ENCODE measurements around the gene POLR3H.
"Not testable (repeated sequence)": the region's sequence is repeated elsewhere in the genome, so short reads cannot be mapped to it uniquely, and the experiment has no call there.

Gene POLR3H

DNA sequence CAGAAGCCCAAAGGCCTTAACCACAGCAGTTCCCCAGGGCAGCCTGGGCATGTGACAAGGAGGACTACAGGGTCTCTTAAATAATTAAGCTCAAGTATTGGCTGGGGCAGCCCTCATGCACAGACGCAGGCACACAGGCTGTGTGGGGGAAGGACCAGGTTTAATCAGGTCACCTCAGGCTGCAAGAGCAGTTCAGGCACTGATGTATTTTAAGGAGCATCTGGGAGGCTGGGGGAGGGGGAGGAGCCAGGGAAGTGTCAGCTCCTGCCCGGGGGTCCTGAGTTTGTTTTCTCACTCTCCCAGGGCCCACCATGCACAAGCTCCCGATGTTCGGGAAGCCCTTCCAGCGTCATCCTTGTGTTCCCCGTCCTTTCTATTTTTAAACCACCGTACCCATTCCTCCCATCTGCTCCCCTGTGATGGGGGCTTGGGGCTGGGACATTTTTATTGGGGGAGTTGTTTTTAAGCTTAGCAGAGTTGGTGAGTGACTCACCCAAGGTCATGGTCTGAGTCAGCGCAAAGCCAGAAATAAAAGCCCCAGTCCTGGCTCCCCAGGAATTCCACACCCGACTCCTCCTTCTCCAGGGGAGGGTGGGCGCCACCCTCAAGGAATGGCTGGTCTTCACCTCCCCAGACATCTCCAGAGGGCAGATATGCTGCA, 18.9 kb upstream of the POLR3H start:
- DNase-seq = no peak

DNA sequence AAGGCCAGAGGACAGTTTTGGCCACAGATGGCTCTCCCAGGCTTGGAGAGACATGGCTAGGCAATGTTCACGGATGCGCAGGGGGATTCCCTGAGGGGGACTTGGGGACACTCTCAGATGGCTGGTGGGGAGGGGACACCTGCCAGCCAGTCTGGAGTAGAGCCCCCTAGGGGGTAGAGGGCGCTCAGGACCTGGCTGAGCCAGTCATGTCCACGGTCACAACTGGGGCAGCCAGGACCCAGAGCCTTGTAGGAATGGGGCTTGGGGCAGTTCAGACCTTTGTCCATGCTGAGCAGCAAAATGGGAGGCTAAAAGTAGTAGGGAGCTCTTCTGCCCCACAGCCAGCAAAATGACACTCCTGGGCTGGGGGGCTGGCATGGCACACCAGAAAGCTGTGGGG, 18.2 kb upstream of the POLR3H start:
- no peak for DNase-seq

DNA sequence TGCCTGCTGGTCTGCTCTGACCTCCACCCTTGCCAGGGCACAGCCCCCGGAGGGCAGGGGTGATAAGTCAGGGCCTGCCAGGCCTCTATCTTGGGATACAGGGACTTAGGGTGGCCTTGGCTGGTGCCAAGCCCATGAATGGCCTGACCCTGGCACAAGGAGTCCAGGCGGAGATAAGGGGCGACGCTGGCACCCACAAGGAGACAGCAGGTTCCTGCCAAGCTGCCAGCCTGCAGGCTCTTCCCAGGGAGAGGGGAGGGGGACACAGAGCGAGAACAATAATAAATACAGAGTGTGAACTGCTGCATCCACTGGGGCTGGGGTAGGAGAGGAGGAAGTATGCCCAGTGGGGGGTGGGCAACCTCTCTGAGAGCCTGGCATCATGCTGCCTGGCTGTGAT, 17.5 kb upstream of the POLR3H start:
- no peak for DNase-seq

DNA sequence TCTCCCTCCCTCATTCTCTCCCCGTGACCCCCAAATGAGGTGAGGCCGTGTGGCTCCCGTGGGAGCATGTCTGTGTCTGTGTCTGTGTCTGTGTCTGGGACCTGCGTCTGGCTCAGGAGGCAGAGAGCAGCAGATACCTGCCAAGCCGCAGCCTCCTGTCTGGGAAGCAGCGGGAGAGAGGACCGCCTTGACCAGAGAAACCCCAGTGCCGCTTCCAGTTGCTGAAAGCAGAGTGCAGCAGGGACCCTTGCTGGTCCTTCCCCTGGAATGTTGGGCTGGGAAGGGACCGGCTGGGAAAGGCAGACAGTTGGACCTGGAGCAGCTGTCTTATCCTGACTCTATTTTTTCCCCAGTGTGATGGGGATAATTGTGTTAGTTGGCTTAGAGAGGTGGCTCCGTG, 17.1 kb upstream of the POLR3H start:
- DNase-seq = peak in 1 of 2 experiments; percentile 31

DNA sequence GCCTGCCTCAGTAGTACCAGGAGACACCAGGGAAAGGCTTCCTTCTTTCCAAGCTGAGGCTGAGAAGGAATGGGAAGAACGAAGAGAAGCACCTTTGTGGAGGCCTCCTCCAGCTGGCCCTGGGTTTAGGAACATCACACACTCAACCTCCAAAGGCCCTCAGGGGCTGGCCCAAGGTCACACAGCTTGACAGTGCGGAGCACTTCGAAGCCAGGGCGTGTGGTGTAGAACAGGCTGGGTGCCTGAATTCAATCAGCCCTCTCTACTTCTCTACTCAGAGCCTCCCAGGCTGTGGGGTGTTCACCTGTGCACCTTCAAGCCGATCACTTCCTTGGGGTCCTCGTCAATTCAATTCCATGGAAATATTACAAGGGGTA, 15.8 kb upstream of the POLR3H start:
- no peak for DNase-seq

DNA sequence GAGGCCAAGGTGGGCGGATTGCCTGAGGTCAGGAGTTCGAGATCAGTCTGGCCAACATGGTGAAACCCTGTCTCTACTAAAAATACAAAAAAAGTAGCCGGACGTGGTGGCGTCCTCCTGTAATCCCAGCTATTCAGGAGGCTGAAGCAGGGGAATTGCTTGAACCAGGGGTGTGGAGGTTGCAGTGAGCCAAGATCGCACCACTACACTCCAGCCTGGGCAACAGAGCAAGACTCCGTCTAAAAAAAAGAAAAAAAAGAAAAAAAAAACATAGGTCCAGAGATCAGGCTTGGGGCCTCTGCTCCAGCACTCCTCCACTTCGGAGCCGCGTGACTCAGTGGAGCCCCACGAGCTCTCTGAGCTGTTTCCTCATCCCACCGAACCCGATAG, 14.0 kb upstream of the POLR3H start:
- not testable (repeated sequence) for DNase-seq

DNA sequence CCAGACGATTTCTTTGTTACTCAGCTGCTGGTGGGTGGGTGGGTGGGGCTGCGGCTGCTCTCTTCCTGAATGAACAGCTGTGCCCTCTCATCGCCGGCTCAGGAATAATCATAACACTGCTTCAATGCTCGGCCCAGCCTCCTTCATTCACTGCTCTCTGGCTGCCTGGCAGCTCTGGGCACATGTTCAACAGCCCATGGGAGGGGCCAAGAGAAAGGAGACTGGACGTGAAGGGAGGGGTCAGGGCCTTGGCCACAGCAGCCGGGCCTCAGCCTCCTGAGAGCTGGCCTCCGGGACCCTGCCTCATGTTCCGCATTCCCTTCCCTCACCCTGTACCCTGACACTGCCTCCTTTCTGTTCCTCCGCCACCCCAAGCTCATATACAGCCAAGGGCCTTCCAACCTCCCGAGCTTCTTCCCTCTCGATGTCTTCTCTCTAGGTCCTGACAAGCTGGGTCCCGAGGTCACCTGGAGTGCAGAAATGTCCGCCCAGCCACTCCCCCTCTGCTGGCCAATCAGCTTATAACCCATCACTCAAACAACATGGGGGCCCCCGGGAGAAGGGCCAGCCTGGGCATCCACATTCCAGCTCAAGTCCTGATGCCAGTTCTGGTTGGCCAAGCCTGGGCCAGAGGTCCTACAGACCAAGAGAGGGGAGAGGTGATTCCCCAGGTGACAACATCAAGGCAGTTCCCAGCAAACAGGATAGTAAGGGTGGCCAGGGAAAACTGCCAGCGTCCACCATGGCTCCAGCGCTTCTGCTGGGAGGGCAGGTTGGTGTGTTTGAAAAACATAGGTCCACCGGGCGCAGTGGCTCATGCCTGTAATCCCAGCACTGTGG, 13.4 kb upstream of the POLR3H start:
- no peak for DNase-seq

DNA sequence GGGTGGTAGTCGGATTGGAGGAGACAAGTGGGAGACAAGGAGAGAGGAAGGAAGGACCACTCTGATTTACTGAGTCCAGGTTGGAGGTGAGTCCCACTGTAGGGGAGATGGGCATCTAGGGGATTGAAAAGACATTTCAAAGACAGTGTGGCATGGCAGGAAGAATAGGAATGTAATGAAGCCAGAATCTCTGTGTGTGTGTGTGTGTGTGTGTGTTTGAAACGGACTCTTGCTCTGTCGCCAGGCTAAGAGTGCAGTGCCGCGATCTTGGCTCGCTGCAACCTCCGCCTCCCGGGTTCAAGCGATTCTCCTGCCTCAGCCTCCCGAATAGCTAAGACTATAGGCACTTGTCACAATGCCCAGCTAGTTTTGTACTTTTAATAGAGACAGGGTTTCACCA, 12.3 kb upstream of the POLR3H start:
- DNase-seq = no peak

DNA sequence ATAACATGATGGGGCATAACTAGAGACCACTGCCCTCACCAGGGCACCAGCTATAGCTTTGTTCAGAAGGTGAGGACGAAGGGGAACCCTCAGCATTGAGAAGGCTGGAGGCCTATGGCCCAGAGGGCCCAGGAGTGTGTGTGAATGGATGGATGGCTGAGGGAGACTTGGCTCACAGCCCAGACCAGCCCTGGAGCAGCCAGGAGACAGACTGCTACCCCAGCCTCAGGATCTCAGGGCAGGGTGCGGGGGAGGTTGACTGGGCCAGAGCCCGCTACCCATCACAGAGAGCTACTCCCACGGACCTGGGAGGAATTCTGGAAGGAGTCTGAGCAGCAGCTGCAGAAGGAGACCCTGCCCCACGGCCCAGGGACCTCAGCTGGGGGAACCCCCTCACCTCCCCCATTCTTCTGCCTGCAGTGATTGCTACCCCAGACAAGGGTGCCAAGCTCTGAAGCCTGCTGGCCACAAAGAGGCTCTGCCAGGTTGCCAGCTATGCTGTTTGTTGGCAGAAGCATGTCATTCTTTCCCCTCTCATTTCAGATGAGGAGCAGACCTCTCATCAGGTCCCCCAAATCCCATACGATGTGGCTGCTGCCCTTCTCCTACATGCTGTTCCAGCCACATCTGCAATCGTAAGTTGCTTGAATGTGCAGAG, 11.2 kb upstream of the POLR3H start:
- no peak for DNase-seq

DNA sequence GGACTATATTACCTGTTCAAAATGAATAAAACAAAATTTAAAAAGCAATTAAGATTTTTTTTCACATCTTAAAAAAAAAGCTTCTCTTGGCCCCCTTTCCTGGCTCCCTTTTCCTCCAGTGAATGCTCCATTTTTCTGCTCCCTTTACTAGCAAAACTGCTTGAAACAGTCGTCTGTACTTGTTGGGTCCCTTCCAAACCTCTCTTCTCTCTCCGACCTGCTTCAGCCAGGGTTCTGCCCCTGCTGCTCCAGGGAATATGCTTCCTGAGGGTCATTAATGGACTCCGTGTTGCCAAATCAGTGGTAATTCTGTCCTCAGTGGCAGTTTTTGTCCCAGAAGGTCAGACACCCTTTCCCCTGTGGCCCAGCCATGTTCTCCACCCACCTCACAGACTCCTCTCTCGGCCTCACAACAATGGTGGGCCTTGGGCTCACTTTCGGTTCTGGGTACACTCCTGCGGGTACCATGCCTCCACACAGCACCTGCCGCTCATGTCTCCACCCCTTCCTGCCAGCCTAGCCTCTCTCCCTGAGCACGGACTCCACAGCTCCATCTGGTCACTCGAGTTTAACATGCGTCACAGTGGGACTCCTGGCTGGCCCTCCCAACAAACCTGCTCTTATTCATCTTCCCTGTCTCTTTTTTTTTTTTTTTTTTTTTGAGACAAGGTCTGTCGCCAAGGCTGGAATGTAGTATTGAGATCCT, 7.8 kb upstream of the POLR3H start:
- DNase-seq = no peak

DNA sequence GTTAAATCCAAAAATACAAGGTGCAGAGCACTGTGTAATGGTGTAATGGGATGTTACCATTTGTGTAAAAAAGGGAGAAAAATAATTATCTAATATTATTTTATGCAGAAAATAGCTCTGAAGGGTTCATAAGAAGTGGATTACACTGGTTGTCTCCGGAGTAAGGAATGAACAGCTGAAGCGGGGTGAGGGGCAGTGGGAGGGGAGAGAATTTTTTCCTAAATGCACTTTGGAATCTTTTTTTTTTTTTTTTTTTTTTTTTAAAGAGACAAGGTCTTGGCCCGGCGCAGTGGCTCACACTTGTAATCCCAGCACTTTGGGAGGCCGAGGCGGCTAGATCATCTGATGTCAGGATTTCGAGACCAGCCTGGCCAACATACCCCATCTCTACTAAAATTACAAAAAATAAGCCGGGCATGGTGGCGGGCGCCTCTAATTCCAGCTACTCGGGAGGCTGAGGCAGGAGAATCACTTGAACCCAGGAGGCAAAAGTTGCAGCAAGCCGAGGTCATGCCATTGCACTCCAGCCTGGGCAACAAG, 6.8 kb upstream of the POLR3H start:
- no peak for DNase-seq

DNA sequence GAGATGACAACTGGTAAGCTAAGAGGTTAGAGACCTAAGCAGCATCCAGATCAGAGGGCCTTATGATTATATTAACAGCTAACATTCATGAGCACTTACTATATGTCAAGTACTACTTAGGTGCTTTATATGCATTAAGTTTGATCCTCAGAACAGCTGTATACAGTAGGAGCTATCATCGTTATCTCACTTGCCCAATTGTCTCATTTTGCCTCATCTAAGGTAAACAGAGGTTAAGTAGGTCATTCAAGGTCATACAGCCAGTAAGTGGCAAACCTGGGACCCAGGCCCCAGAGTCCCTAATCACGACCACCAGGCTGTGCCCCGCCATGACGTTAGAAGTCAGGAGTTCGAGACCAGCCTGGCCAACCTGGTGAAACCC, 4.6 kb upstream of the POLR3H start:
- no peak for DNase-seq

DNA sequence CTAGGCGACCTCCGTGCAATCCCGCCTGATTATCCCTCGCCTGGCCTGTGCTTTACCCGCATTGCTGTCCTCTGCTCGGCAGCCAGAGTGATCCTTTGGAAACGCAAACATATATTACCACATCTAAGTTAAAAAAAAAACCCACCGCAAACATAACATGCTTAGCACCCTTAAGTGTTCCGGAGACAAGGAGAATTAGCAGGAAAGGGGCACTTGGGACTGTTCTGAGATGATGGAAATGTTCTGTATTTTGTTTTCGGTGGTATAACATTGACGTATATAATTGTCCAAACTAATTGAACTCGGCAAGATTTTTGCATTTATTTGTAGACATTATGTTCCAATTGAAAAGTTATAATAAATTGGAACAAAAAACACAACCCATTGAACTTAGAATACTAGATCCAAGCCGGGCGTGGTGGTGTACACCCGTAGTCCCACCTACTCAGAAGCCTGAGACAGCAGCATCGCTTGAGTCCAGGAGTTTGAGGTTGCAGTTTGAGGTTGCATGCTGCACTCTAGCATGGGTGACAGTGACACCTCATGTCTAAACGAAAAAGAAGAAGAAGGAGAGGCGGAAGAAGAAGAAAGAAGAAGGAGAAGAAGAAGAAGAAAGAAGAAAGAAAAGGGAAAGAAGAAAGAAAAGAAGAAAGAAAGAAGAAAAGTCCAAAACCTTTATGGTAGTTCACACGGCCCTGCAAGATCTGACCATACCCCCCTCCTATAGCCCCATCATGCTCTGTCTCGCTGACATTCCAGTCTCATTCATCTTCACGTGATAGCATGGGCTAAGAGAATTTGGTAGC, 604 bp upstream of the POLR3H start:
- no peak for DNase-seq

DNA sequence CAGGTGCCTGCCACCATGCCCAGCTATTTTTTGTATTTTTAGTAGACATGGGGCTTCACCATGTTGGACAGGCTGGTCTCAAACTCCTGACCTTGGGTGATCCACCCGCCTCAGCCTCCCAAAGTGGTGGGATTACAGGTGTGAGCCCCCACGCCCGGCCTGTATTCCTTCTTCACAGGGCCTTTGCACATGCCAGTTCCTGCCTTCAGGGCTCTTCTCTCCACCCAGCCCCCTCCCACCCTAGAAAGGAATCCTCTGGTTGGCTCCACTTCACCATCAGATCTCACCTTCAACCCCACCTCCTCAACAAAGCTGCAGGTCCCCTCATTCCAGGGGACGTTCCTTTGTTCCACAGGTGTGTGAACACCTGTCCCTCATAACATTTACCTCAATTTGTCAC, 2.0 kb downstream of the POLR3H start:
- no peak for DNase-seq

DNA sequence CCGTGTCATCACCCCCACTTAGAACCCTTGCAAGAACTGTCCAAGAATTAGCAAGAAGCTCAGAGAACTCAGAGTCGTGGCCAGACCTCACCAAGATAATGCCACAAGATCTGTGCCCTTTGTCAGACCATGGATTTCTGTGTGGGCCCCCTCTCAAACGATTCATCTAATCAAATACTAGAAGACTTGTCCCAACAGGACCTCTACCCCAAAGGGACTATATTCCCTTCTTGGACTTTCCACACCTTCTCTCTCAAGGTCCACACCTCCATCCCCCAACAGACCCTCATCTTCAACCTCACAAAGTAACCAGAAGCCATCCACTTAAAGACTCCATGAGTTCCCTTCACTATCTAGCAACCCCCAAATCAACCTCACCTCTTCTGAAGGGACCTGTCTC, 2.8 kb downstream of the POLR3H start:
- no peak for DNase-seq

DNA sequence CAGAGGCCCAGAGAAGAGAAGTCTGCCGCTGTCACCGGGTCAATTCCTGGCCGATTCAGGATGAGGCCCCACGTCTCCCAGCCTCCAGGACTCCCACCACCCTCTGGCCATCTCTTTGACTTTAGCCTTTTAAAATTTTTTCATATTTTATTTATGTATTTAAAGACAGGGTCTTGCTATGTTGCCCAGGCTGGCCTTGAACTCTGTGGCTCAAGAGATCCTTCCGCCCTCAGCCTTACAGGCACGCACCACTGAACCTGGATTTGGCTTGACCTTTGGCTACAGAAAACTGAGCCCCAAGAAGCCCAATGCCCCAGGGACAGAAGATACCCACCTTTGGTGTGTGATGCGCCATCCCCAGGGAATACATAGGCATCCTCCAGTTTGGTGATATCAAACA, 3.9 kb downstream of the POLR3H start:
- no peak for DNase-seq

DNA sequence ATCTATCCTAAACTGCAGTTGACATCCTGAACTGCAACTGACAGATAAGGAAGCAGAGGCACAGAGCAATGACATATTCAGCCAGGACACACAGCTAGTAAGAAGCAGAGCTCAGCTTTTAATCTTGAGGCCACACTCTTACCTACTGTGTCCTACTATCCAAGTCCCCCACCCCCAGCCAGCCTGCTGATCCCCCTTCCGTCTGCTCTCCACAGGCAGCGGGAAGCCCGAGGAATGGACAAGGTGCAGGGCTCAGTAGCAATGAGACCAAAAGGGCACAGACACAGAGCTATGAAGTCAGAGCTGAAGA, 4.3 kb downstream of the POLR3H start:
- DNase-seq = no peak

DNA sequence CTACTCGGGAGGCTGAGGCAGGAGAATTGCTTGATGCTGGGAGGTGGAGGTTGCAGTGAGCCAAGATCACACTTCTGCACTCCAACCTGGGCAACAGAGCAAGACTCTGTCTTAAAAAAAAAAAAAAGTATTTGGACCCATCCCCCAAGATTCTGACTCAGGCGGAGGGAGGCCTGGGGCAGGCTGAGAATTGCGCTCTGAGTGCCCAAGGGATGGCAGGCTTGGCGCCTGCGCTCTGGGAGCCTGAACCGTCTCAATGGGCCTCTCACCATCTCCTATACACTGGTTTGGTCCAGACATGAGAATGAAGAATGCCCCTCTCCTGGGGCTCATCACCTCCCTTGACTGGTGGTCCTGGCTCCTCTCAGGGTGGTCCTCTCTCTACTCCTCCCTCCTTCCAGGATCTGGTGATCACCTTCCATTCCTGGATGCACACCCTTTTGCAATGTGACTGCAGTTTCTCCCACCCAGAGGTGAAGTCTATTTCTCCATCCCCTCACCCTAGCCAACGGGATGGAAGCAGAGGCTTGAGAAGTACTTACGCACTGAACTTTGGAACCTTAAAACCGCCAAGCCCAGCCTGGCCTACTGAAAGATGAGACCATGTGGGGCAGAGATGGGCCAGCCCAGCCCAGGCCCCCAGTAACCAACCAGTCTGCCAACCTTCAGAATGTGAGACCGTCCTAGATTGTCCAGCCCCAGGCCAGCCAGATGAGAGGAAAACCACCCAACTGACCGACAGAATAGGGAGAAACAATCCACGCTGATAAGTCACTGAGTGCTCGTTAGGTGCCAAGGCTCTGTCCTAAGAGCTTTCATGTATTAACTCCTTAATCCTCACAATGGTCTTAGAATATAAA, 4.9 kb downstream of the POLR3H start:
- DNase-seq = no peak

DNA sequence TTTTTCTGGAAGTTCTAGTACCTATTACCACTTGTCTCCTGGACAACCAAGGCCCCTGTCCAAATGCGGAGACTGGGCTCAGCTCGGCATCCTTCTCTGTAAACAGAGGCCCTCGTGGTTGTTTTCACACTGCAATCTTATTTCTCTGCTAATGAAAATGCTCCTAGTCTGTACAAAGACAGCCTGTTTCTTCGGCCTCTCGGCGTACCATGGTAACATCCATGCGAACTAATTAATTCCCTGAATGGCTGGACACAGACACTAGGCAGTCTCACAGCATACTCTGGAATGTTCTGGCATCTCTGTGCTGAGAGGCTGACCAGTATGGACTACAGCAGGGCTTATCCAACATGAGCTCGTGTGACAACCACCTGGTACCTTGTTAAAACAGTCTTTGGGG, 5.7 kb downstream of the POLR3H start:
- no peak for DNase-seq

DNA sequence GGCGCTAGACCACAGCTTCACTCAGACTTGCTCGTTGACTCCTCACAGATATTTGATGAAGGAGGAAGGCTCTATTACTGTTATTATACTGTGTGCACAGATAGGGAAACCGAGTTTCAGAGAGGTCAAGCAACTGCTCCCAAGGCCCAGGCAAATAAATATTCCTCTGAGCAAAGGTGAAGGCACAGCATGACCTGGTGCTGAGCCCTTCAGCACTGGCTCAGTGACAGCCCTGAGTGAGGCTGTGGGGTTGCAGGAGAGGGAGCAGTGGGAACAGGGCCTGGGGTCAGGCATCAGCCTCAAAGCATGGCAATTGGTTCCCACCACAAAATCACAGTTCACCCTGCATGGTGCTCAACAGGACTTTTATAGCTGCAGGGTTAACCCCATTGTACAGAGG, 7.1 kb downstream of the POLR3H start:
- DNase-seq = no peak

DNA sequence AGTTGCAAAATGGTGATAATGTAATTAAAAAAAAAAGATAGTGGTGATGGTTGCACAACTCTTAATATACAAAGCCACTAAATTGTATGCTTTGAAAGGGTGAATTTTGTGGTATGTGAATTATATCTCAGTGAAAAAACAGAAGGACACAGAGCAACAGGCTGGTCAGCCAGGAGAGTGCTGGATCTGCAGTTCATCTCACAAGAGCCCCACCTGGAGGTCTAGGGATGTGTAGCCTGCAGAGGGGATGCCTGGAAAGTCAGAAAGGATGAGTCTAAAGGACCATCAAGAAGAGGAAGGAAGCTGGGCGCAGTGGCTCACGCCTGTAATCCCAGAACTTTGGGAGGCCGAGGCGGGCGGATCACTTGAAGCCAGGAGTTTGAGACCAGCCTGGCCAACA, 9.0 kb downstream of the POLR3H start:
- DNase-seq = peak in 1 of 2 experiments; percentile 22

DNA sequence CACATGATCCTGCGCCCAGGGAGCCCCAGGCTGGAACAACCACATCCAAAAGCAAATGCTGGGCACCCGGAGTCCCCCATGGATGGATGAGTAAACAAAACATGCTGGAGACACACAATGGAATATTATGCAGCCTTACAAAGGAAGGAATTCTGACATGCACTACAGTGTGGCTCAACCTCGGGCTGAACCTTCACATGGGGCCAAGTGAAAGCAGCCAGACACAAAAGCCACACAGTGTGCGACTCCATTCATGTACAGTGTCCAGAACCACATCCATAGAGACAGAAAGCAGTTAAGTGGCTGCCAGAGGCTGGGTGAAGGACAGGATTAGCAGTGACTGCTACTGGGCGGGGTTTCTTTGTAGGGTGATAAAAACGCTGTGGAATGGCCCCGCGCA, 10.1 kb downstream of the POLR3H start:
- DNase-seq = no peak
